ENCODE measurements around the gene AS3MT. TPM values are rescaled to one million over a fixed set of nuclear protein-coding genes. Genes with fewer than 3 reads are reported as not detected.
"Not testable (repeated sequence)": the region's sequence is repeated elsewhere in the genome, so short reads cannot be mapped to it uniquely, and the experiment has no call there.

The AS3MT gene
- total and polyA plus RNA-seq, 10 of the 15 experiments (the other 5 are each of a cell fraction or from before 2014, with no cell fraction given), result 0.11 to 1.0 (median 0.39) TPM; not detected in 2

DNA sequence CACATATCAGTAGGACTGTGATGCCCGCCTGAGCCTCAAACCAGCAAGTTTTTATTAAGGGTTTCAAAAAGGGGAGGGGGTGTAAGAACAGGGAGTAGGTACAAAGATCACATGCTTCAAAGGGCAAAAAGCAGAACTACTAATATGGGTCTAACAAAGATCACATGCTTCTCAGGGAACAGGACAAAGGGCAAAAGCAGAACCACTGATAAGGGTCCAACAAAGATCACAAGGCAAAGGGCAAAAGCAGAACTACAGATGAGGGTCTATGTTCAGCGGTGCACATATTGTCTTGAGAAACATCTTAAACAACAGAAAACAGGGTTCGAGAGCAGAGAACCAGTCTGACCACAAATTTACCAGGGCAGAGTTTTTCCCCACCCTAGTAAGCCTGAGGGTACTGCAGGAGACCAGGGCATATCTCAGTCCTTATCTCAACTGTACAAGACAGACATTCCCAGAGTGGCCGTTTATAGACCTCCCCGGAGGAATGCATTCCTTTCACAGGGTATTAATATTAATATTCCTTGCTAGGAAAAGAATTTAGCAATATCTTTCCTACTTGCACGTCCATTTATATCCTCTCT, 25.0 kb upstream of the AS3MT start:
- FAIRE-seq; H4K20me1 ChIP-seq (ENCODE audit: control insufficient read depth, insufficient read depth); H3K27me3 ChIP-seq (replicated peaks in 1 of 2; ENCODE audit: control insufficient read depth in 2 of 2, insufficient read depth in 2 of 2, low read length in 1 of 2); CTCF ChIA-PET; POLR2A ChIA-PET; SMC1A ChIA-PET (ENCODE audit: uncharacterized antibody, unreplicated experiment); intact Hi-C loops (cut with micrococcal nuclease; ENCODE audit: unreplicated experiment); H2AFZ ChIP-seq (ENCODE audit: control insufficient read depth, low read depth, low read length); H3K4me3 ChIP-seq; in situ Hi-C loops (cut with MboI); H3K36me3 ChIP-seq (ENCODE audit: control insufficient read depth in 2 of 2, insufficient read depth in 2 of 2, low read length in 1 of 2); H3K9me3 ChIP-seq (replicated peaks; ENCODE audit: control insufficient read depth, insufficient read depth, low read length); H3K4me2 ChIP-seq (ENCODE audit: control insufficient read depth, insufficient read depth); H3K79me2 ChIP-seq (ENCODE audit: control insufficient read depth, insufficient read depth, low read length); ATAC-seq; H3K9ac ChIP-seq (ENCODE audit: control insufficient read depth, insufficient read depth, low read length); H3K27ac ChIP-seq (ENCODE audit: control insufficient read depth, insufficient read depth); BruUV-seq (replicated peaks); DNase-seq (ENCODE audit: low read depth, low spot score); H3K4me1 ChIP-seq (ENCODE audit: control insufficient read depth, insufficient read depth, low read length); RAD21 ChIA-PET (ENCODE audit: unreplicated experiment): not testable (repeated sequence)
- WGBS (ENCODE audit: insufficient coverage, insufficient replicate concordance, low lambda C conversion rate, missing lambda C conversion rate), result 50% methylated on average over 6 of the region's 6 CpGs

DNA sequence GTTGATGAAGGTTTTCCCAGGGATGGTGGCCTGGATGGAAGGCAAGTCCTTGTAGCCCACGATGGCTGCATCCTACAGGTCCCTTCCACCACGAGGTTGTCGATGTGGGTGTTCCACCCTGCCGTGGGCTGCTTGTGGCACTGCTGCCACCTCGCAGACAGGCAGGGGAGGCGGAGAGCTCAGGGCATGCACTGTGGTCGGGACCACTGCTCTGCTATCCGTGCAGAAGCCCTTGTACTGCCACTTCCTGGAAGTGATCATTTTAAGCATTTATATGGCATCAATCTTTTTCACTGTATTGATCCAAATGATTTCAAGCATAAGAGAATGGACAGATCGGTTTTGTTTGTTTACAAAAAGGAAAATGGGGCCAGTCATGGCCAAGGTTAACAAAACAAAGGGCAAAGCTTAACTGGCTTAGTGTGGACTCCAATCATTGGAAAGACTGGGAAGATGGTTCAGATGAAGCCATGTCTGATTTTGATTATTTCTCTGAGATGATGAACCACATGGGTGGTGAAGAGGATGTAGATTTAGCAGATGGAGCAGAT, 23.8 kb upstream of the AS3MT start:
- BruUV-seq (replicated peaks), result no TSS peak
- H3K9me3 ChIP-seq (replicated peaks; ENCODE audit: control insufficient read depth, insufficient read depth, low read length), result no peaks in the 10 kb centered on the region
- ChIA-PET RAD21 (ENCODE audit: unreplicated experiment) (interaction anchor here (0.6 to 1.4 kb wide), 2 partner anchors 14 to 56 kb away, joined by 3 to 7 read pairs; no protein-coding TSS in a partner anchor), POLR2A (interaction anchor here (0.7 kb wide), 1 partner anchor 33 kb away, joined by 5 read pairs; no protein-coding TSS in a partner anchor), SMC1A (ENCODE audit: uncharacterized antibody, unreplicated experiment) (no interaction called here), CTCF (no interaction called here)
- intact Hi-C loops (cut with micrococcal nuclease; ENCODE audit: unreplicated experiment) (no loop called here), in situ Hi-C loops (cut with MboI) (no loop called here)
- H3K9ac ChIP-seq (ENCODE audit: control insufficient read depth, insufficient read depth, low read length), result no peak overlapping the region
- H3K36me3 ChIP-seq (ENCODE audit: control insufficient read depth in 2 of 2, insufficient read depth in 2 of 2, low read length in 1 of 2), result no peaks in the 10 kb centered on the region
- H4K20me1 ChIP-seq (ENCODE audit: control insufficient read depth, insufficient read depth), result no peaks in the 10 kb centered on the region
- H3K27me3 ChIP-seq (replicated peaks in 1 of 2; ENCODE audit: control insufficient read depth in 2 of 2, insufficient read depth in 2 of 2, low read length in 1 of 2), result no peaks in the 10 kb centered on the region; a peak in 1 of 4 replicates
- H3K79me2 ChIP-seq (ENCODE audit: control insufficient read depth, insufficient read depth, low read length), result no peaks in the 10 kb centered on the region
- no peak for ATAC-seq
- H3K4me1 ChIP-seq (ENCODE audit: control insufficient read depth, insufficient read depth, low read length), result no peaks in the 10 kb centered on the region
- WGBS (ENCODE audit: insufficient coverage, insufficient replicate concordance, low lambda C conversion rate, missing lambda C conversion rate), result 31% methylated on average over 9 of the region's 9 CpGs
- H2AFZ ChIP-seq (ENCODE audit: control insufficient read depth, low read depth, low read length), result no peak overlapping the region
- no peak for FAIRE-seq
- no peak overlapping the region for H3K4me3 ChIP-seq
- no peak for DNase-seq (ENCODE audit: low read depth, low spot score)
- no peak overlapping the region for H3K27ac ChIP-seq (ENCODE audit: control insufficient read depth, insufficient read depth)
- H3K4me2 ChIP-seq (ENCODE audit: control insufficient read depth, insufficient read depth), result no peak overlapping the region
- TF ChIP-seq NFYB (IDR thresholded peaks at IDR 0.05; ENCODE audit: insufficient read depth, low read depth, low read length) (no peak), CBFB (IDR thresholded peaks at IDR 0.05; ENCODE audit: low read depth) (no peak), RUNX3 (IDR thresholded peaks at IDR 0.05; ENCODE audit: low read length) (no peak), RAD51 (IDR thresholded peaks at IDR 0.05) (no peak), MYB (IDR thresholded peaks at IDR 0.05; ENCODE audit: borderline replicate concordance, low read depth, low read length) (no peak), CREB1 (IDR thresholded peaks at IDR 0.05; ENCODE audit: low read depth) (no peak), BRCA1 (IDR thresholded peaks at IDR 0.05; ENCODE audit: low read depth, low read length) (no peak), YBX1 (IDR thresholded peaks at IDR 0.05) (no peak), SMARCA5 (IDR thresholded peaks at IDR 0.05) (no peak), PAX5 (IDR thresholded peaks at IDR 0.05; ENCODE audit: borderline replicate concordance, low read depth, low read length) (no peak)
- TF ChIP-seq, protein P1, sequence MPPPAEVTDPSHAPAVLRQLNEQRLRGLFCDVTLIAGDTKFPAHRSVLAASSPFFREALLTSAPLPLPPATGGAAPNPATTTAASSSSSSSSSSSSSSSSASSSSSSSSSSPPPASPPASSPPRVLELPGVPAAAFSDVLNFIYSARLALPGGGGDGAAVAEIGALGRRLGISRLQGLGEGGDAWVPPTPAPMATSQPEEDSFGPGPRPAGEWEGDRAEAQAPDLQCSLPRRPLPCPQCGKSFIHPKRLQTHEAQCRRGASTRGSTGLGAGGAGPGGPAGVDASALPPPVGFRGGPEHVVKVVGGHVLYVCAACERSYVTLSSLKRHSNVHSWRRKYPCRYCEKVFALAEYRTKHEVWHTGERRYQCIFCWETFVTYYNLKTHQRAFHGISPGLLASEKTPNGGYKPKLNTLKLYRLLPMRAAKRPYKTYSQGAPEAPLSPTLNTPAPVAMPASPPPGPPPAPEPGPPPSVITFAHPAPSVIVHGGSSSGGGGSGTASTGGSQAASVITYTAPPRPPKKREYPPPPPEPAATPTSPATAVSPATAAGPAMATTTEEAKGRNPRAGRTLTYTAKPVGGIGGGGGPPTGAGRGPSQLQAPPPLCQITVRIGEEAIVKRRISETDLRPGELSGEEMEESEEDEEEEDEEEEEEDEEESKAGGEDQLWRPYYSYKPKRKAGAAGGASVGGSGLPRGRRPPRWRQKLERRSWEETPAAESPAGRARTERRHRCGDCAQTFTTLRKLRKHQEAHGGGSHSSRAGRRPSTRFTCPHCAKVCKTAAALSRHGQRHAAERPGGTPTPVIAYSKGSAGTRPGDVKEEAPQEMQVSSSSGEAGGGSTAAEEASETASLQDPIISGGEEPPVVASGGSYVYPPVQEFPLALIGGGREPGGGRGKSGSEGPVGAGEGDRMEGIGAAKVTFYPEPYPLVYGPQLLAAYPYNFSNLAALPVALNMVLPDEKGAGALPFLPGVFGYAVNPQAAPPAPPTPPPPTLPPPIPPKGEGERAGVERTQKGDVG (CRISPR knock-in tag; IDR thresholded peaks at IDR 0.05), result no peak
- TF ChIP-seq, protein P2, sequence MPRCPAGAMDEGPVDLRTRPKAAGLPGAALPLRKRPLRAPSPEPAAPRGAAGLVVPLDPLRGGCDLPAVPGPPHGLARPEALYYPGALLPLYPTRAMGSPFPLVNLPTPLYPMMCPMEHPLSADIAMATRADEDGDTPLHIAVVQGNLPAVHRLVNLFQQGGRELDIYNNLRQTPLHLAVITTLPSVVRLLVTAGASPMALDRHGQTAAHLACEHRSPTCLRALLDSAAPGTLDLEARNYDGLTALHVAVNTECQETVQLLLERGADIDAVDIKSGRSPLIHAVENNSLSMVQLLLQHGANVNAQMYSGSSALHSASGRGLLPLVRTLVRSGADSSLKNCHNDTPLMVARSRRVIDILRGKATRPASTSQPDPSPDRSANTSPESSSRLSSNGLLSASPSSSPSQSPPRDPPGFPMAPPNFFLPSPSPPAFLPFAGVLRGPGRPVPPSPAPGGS (IDR thresholded peaks at IDR 0.05; ENCODE audit: borderline replicate concordance, insufficient read depth, low read depth, low read length, poor library complexity, severe bottlenecking), result no peak
